A673 (cell line): ENCODE measurements around the gene BRD9.
"Not testable (repeated sequence)": the region's sequence is repeated elsewhere in the genome, so short reads cannot be mapped to it uniquely, and the experiment has no call there.

ENCODE experiments used
- CTCF ChIP-seq: fragments of 300-800, 200-600 bp; sonication (generic); conservative IDR thresholded peaks from 2 replicates; pipeline ENCODE4 v1.5.1; 2017; ENCODE audit warnings: low read depth, mild to moderate bottlenecking, antibody characterized with exemption, low read length, moderate library complexity, mixed read lengths
- EZH2 ChIP-seq: fragments of 200-600 bp; sonication (generic); IDR thresholded peaks from 2 replicates; pipeline ENCODE4 v1.6.1; 2017; ENCODE audit warnings: borderline replicate concordance, low read depth, mild to moderate bottlenecking, mixed read lengths, antibody characterized with exemption, low read length; ENCODE audit not compliant: poor library complexity, severe bottlenecking

GRCh38 chr5:845031-845675 is 47.4 kb downstream of the BRD9 start:
- TF ChIP-seq CTCF, EZH2: not testable (repeated sequence)
